ENCODE measurements around the gene HDAC4.

- TF ChIP-seq CTCF (IDR thresholded peaks at IDR 0.05; ENCODE audit: low read depth, low read length, missing input control) (no peak), JUND (IDR thresholded peaks at IDR 0.05) (no peak), REST (IDR thresholded peaks at IDR 0.05) (no peak), FOXA1 (IDR thresholded peaks at IDR 0.05) (no peak), MAX (IDR thresholded peaks at IDR 0.05) (no peak), RAD21 (IDR thresholded peaks at IDR 0.05) (no peak), HNF4A (conservative IDR thresholded peaks at IDR 0.05) (no peak)
Measured at GRCh38 chr2:239025951-239026461, 374.8 kb downstream of the HDAC4 start.
